GM18867 (cell line): ENCODE measurements around the gene AREL1.
"Not testable (repeated sequence)": the region's sequence is repeated elsewhere in the genome, so short reads cannot be mapped to it uniquely, and the experiment has no call there.

Experiments
- ATAC-seq: cut with Tn5 transposase; IDR thresholded peaks from one replicate; pipeline ENCODE4 v1.9.1; 2021; ENCODE audit warnings: mild to moderate bottlenecking, moderate library complexity; ENCODE audit not compliant: unreplicated experiment

AREL1 gene, protein sequence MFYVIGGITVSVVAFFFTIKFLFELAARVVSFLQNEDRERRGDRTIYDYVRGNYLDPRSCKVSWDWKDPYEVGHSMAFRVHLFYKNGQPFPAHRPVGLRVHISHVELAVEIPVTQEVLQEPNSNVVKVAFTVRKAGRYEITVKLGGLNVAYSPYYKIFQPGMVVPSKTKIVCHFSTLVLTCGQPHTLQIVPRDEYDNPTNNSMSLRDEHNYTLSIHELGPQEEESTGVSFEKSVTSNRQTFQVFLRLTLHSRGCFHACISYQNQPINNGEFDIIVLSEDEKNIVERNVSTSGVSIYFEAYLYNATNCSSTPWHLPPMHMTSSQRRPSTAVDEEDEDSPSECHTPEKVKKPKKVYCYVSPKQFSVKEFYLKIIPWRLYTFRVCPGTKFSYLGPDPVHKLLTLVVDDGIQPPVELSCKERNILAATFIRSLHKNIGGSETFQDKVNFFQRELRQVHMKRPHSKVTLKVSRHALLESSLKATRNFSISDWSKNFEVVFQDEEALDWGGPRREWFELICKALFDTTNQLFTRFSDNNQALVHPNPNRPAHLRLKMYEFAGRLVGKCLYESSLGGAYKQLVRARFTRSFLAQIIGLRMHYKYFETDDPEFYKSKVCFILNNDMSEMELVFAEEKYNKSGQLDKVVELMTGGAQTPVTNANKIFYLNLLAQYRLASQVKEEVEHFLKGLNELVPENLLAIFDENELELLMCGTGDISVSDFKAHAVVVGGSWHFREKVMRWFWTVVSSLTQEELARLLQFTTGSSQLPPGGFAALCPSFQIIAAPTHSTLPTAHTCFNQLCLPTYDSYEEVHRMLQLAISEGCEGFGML

GRCh38 chr14:74712499-74713394 is at the start of gene AREL1, which contains the start of gene FCF1:
Gene AREL1 (minus strand): TSS chr14:74713080. CDS start chr14:74685615, 27,465 bp downstream.
Gene FCF1 (plus strand): TSS chr14:74713144. CDS start chr14:74713198, 54 bp downstream.
- ATAC-seq = peak; percentile 94

GRCh38 chr14:74758505-74758904 is 45.6 kb upstream of the AREL1 start:
- not testable (repeated sequence) for ATAC-seq

DNA sequence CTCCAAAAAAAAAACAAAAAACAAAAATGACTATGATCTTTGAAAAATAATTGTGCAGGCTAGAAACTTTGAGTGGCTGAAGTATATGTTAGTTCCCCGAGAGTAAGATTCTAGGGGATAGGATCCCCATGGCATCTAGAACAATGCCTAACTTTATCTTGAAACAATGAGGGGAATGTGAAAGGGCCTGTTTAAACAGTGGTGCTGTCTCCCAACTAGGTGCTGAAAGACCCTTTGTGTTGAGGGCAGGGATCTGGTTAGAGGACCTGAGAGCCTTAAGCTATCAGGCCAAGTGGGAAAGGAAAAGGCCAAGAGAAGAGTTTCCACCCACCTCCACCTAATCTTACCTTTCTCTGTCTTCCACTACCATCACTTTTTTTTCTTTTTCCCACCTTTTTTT is 43.4 kb upstream of the AREL1 start:
- ATAC-seq = no peak

- no peak for ATAC-seq
Observed at GRCh38 chr14:74754899-74755298, 42.0 kb upstream of the AREL1 start.

DNA sequence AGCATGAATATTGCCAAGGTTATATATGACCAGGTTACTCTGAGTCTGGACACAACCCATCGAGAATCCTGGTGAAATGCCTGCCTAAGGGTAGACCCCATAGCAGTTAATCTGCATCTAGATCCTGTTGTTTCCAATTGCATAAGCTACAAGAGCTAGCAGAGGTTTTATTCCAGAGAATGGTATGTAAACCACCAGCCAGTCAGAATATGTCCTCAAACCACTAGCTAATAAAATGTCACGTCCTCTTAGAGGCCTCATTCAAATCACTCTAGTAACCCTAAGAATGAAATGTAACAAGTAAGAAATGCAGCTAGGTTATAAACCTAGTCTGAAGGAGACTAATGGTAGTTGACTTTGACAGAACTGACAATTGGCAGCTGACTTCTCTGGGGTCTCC is 41.3 kb upstream of the AREL1 start:
- no peak for ATAC-seq

GRCh38 chr14:74747237-74747636 is 34.4 kb upstream of the AREL1 start:
- ATAC-seq = no peak

- no peak for ATAC-seq
Observed at GRCh38 chr14:74739293-74740030, 26.6 kb upstream of the AREL1 start.

DNA sequence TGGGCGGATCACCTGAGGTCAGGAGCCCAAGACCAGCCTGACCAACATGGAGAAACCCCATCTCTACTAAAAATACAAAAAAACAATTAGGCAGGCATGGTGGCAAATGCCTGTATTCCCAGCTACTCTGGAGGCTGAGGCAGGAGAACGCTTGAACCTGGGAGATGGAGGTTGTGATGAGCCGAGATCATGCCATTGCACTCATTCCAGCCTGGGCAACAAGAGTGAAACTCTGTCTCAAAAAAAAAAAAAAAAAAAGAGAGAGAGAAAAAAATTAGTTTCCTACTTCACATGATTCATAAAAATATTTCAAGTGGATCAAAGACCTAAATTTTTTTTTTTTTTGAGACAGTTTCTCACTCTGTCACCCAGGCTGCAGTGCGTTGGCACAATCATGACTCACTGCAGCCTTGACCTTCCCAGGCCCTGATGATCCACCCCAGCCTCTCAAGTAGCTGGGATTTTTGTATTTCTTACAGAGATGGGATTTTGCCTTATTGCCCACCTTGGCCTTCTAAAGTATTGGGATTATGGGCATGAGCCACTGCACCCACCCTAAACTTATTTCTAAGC is 25.0 kb upstream of the AREL1 start:
- ATAC-seq = no peak

DNA sequence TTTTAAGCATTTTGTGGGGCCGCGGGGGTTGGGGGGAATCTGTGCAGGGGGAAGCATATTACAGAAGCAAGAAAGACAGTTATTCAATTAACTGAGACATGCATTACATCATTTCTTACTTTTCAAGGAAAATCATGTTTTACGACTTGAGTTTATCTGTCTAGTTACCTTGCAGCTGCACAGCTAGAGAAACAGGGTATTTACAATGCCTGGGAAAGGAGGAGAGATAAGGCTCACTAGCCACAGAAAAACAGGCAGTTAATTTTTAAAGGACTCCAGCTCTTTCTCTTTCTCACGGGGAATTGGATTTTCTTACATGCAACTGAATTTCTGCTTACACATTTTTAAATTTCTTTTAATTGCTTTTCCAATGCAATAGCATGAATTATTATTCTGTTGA is 22.2 kb upstream of the AREL1 start:
- ATAC-seq = no peak

- no peak for ATAC-seq
Observed at GRCh38 chr14:74733221-74733620, 20.3 kb upstream of the AREL1 start.

- ATAC-seq = no peak
Observed at GRCh38 chr14:74732387-74732786, 19.5 kb upstream of the AREL1 start.

DNA sequence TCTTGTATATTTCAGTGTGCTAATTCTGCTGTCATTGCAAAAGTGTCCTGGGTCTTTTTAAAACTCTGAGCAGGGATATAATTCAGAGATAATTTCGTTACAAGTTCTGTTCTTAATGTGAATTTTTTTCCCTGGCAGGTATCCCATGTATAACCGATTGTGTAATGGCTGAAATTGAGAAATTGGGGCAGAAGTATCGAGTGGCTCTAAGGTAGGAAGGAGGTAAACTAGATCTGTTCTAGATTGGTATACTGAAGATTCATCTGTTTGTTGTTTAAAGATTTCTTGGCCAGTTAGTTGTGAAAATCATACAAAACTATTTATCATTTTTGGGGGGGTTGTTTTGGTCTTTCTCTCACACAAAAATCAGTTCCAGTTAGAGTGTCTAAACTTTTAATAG is 10.3 kb upstream of the AREL1 start:
- ATAC-seq = no peak

GRCh38 chr14:74720526-74720925 is 7.6 kb upstream of the AREL1 start:
- ATAC-seq = no peak

- ATAC-seq = no peak
Observed at GRCh38 chr14:74713395-74713735, 485 bp upstream of the AREL1 start.

- no peak for ATAC-seq
Observed at GRCh38 chr14:74711651-74712050, 1.2 kb downstream of the AREL1 start.

GRCh38 chr14:74710480-74710879 is 2.4 kb downstream of the AREL1 start:
- ATAC-seq = no peak

- no peak for ATAC-seq
Observed at GRCh38 chr14:74705613-74706500, 7.0 kb downstream of the AREL1 start.

DNA sequence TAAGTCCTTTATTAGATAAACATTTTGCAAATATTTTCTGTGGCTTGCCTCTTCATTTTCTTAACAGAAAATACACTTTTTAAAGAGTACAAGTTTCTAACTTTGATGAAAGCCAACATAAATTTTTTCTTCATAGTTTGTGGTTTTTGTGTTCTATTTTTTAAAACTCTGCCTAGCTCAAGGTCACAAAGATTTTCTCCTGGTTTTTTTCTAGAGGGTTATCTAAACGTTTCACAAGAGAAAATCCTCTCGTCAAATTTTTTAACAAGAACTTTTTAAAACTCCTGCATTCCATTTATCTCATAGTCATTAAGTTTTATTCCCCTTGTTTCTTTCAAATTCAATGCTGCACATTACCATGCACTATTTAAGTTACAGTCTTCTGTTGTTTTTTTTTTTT is 8.2 kb downstream of the AREL1 start:
- no peak for ATAC-seq

- ATAC-seq = no peak
Observed at GRCh38 chr14:74703043-74703442, 9.8 kb downstream of the AREL1 start.
